ENCODE results near the gene ERC2. TPM values are rescaled to one million over a fixed set of nuclear protein-coding genes. Genes with fewer than 3 reads are reported as not detected.

The ERC2 gene
- polyA plus RNA-seq, 2 of the 4 experiments (the other 2 are of a cell fraction), result 0.16 TPM; not detected in 1

- ATAC-seq (no peak), FAIRE-seq (no peak), DNase-seq (ENCODE audit: low read depth in 1 of 2, low spot score in 1 of 2) (no peak)
- POLR2A ChIA-PET, result no interaction called here
- CTCF ChIA-PET, result no interaction called here
- Histone ChIP-seq H3K4me3 (no peak overlapping the region), H3K9me3 (no peaks in the 10 kb centered on the region), H3K27ac (no peak overlapping the region), H3K4me1 (peaks cover 4% of the 10 kb centered on the region; the same call in 1 of the 3 replicates), H3K4me2 (no peak overlapping the region)
- no CpG with 5 or more reads among the region's 17 CpGs for WGBS (ENCODE audit: missing lambda C conversion rate)
- TF ChIP-seq RNF2 (IDR thresholded peaks at IDR 0.05; ENCODE audit: borderline replicate concordance, low read depth) (no peak), ZNF302 (CRISPR knock-in tag; IDR thresholded peaks at IDR 0.05) (no peak), KDM1A (IDR thresholded peaks at IDR 0.05; ENCODE audit: low read depth) (no peak), SMC3 (IDR thresholded peaks at IDR 0.05) (no peak), BCL3 (IDR thresholded peaks at IDR 0.05) (no peak), POLR2AphosphoS2 (conservative IDR thresholded peaks at IDR 0.05; ENCODE audit: low read length) (no peak), CBX8 (IDR thresholded peaks at IDR 0.05) (no peak), ZFP36 (IDR thresholded peaks at IDR 0.05; ENCODE audit: borderline replicate concordance, partially characterized antibody) (no peak), BHLHE40 (IDR thresholded peaks at IDR 0.05; ENCODE audit: low read depth, low read length) (no peak), MYC (IDR thresholded peaks at IDR 0.05; ENCODE audit: borderline replicate concordance, low read length) (no peak), MAX (IDR thresholded peaks at IDR 0.05) (no peak)
These were observed 978.5 kb downstream of the ERC2 start for GRCh38 chr3:55489798-55490132.

GRCh38 chr3:55488398-55489055 lies 979.7 kb downstream of the ERC2 start:
- ChIA-PET CTCF (interaction anchor here (1.2 to 1.7 kb wide), 2 partner anchors 618 to 763 kb away, joined by 3 to 5 read pairs; no protein-coding TSS in a partner anchor), POLR2A (no interaction called here)
- H3K4me2 ChIP-seq, result peak overlapping the region; percentile 97
- H3K27ac ChIP-seq, result peak overlapping the region; percentile 51 to 81; a peak in 4 of 6 replicates
- FAIRE-seq, result no peak
- H3K4me1 ChIP-seq, result peaks cover 4% of the 10 kb centered on the region; the same call in 1 of the 3 replicates
- 0% methylated on average over 12 of the region's 30 CpGs for WGBS (ENCODE audit: missing lambda C conversion rate)
- peak; percentile 32 to 42; a peak in 3 of 6 replicates for ATAC-seq
- peak; percentile 35 to 37 for DNase-seq (ENCODE audit: low read depth in 1 of 2, low spot score in 1 of 2)
- no peaks in the 10 kb centered on the region for H3K9me3 ChIP-seq
- no peak for TF ChIP-seq HMGXB4 (CRISPR knock-in tag; IDR thresholded peaks at IDR 0.05; ENCODE audit: borderline replicate concordance)
- H3K4me3 ChIP-seq, result peak overlapping the region; percentile 65

- WGBS (ENCODE audit: missing lambda C conversion rate), result 2% methylated on average over 19 of the region's 71 CpGs
- CTCF ChIA-PET, result interaction anchor here (0.7 to 1.7 kb wide), 6 partner anchors 9 to 768 kb away, joined by 3 to 5 read pairs (median 3); no protein-coding TSS in a partner anchor
- TF ChIP-seq ZFP36 (IDR thresholded peaks at IDR 0.05; ENCODE audit: borderline replicate concordance, partially characterized antibody), result no peak
- no peak for TF ChIP-seq NFE2L2 (conservative IDR thresholded peaks at IDR 0.05; ENCODE audit: low read length)
- TF ChIP-seq RNF2 (IDR thresholded peaks at IDR 0.05; ENCODE audit: borderline replicate concordance, low read depth), result 0 out of 2 replicates have a peak, but pooled peaks have one; percentile 3
- TF ChIP-seq USF2 (IDR thresholded peaks at IDR 0.05), result no peak
- no peak for TF ChIP-seq JUN (IDR thresholded peaks at IDR 0.05)
- Histone ChIP-seq H3K4me2 (peak overlapping the region; percentile 97), H3K4me1 (peaks cover 4% of the 10 kb centered on the region; the same call in 1 of the 3 replicates), H3K27ac (peak overlapping the region; percentile 51 to 81; a peak in 4 of 6 replicates), H3K4me3 (peak overlapping the region; percentile 65), H3K9me3 (no peaks in the 10 kb centered on the region)
- DNase-seq (ENCODE audit: low read depth in 1 of 2, low spot score in 1 of 2) (peak; percentile 18 to 52), ATAC-seq (peak in 1 of 2 experiments; percentile 63; a peak in 3 of 6 replicates), FAIRE-seq (no peak)
- POLR2A ChIA-PET, result no interaction called here
These were observed 980.7 kb downstream of the ERC2 start for GRCh38 chr3:55487381-55488241.
